PC-3 (cell line): ENCODE results near the gene RYR2. TPM values are rescaled to one million over a fixed set of nuclear protein-coding genes. Genes with fewer than 3 reads are reported as not detected.

Source experiments
- ATAC-seq: fragments of 200-7000 bp; cut with Tn5 transposase; 2 replicates; pipeline ENCODE4 v1.9.1; 2020; ENCODE audit warnings: mild to moderate bottlenecking, moderate library complexity
- BruUV-seq: library from RNA; stranded (reverse); fragments of 400-500 nt; replicated peaks from 2 replicates; lab custom pipeline; 2021; lab: Mats Ljungman, UMichigan
- CTCF ChIA-PET: fragments of 300-600 bp; sonication (Branson Sonifier 250); formaldehyde crosslinking; loops from one replicate; lab custom pipeline; 2022; ENCODE audit warnings: antibody characterized with exemption; lab: Charles Lee
- POLR2A ChIA-PET: fragments of 300-600 bp; sonication (Branson Sonifier 250); formaldehyde crosslinking; loops from one replicate; lab custom pipeline; 2022; ENCODE audit warnings: antibody characterized with exemption; ENCODE audit not compliant: unreplicated experiment; lab: Charles Lee
- DNase-seq: peaks from one replicate; pipeline ENCODE4 v3.0.0-alpha.2; 2015
- H2AFZ ChIP-seq: fragments of 300-600 bp; sonication (generic); 2 replicates; pipeline ENCODE4 v1.6.0; 2016; ENCODE audit warnings: antibody characterized with exemption, low read length
- H3F3A ChIP-seq: fragments of 300-600 bp; sonication (generic); one replicate; pipeline ENCODE4 v1.6.0; 2017; ENCODE audit warnings: antibody characterized with exemption, low read length, control low read depth, mild to moderate bottlenecking; ENCODE audit not compliant: unreplicated experiment
- H3K27ac ChIP-seq: fragments of 300-600 bp; sonication (generic); 2 replicates; pipeline ENCODE4 v1.5.1; 2016; ENCODE audit warnings: mild to moderate bottlenecking, low read length
- H3K27me3 ChIP-seq: fragments of 300-600 bp; sonication (generic); 2 replicates; pipeline ENCODE4 v1.6.1; 2016; ENCODE audit warnings: low read length, mixed read lengths
- H3K36me3 ChIP-seq: fragments of 300-600 bp; sonication (generic); 2 replicates; pipeline ENCODE4 v1.6.1; 2016; ENCODE audit warnings: low read depth, mixed run types, low read length, mixed read lengths
- H3K4me1 ChIP-seq: fragments of 300-600 bp; sonication (generic); 2 replicates; pipeline ENCODE4 v1.5.1; 2016; ENCODE audit warnings: low read length; ENCODE audit not compliant: insufficient read depth
- H3K4me2 ChIP-seq: fragments of 300-600 bp; sonication (generic); 2 replicates; pipeline ENCODE4 v1.6.0; 2016; ENCODE audit warnings: low read length
- H3K4me3 ChIP-seq: fragments of 300-600 bp; sonication (generic); 2 replicates; pipeline ENCODE4 v1.5.1; 2016; ENCODE audit warnings: mild to moderate bottlenecking, low read length, mixed read lengths
- H3K79me2 ChIP-seq: fragments of 300-600 bp; sonication (generic); 2 replicates; pipeline ENCODE4 v1.6.1; 2017; ENCODE audit warnings: low read length, mixed read lengths
- H3K9ac ChIP-seq: fragments of 300-600 bp; sonication (generic); 2 replicates; pipeline ENCODE4 v1.6.0; 2016; ENCODE audit warnings: mild to moderate bottlenecking, low read length
- H3K9me2 ChIP-seq: fragments of 300-600 bp; sonication (generic); replicated peaks from 2 replicates; pipeline ENCODE4 v1.6.1; 2016; ENCODE audit warnings: mixed run types, low read length, mixed read lengths
- H3K9me3 ChIP-seq: fragments of 300-600 bp; sonication (generic); 2 replicates; pipeline ENCODE4 v1.6.1; 2016; ENCODE audit warnings: low read length, mixed read lengths
- H4K20me1 ChIP-seq: fragments of 300-600 bp; sonication (generic); 2 replicates; pipeline ENCODE4 v1.6.1; 2016; ENCODE audit warnings: low read length, mixed read lengths
- EZH2 ChIP-seq: fragments of 300-600 bp; sonication (generic); IDR thresholded peaks from one replicate; pipeline ENCODE4 v1.6.1; 2017; ENCODE audit warnings: antibody characterized with exemption, mild to moderate bottlenecking, low read length; ENCODE audit not compliant: unreplicated experiment
- EZH2phosphoT487 ChIP-seq: fragments of 300-600 bp; sonication (generic); IDR thresholded peaks from 2 replicates; pipeline ENCODE4 v1.6.1; 2018; ENCODE audit warnings: mild to moderate bottlenecking, antibody characterized with exemption, low read length, borderline replicate concordance
- intact Hi-C: fragments of 100-400 bp; cut with micrococcal nuclease; formaldehyde crosslinking; loops from 2 replicates; pipeline ENCODE4 v1.9.0; 2023
- total RNA-seq: library from RNA; depleted of rRNA; stranded (reverse); fragments of >200 nt; gene quantifications from 2 replicates; pipeline ENCODE4 v1.2.3, GENCODE V29; 2014
- TF ChIP-seq, protein P1 (sequence below): fragments of 300-600 bp; sonication (generic); conservative IDR thresholded peaks from 2 replicates; pipeline ENCODE4 v1.5.1; 2017; ENCODE audit warnings: antibody characterized with exemption, low read depth, mild to moderate bottlenecking, low read length

The RYR2 gene
- total RNA-seq, 1 experiment from 2014 or later = not detected

GRCh38 chr1:237139732-237140131 lies 97.7 kb downstream of the RYR2 start:
- Histone ChIP-seq H2AFZ (no peak overlapping the region), H3K4me3 (no peak overlapping the region), H3K4me2 (no peak overlapping the region), H3K9me3 (no peaks in the 10 kb centered on the region), H3K4me1 (no peaks in the 10 kb centered on the region), H3K27ac (no peak overlapping the region), H3K9me2 (no peaks in the 10 kb centered on the region), H3F3A (no peaks in the 10 kb centered on the region), H3K9ac (no peak overlapping the region), H3K79me2 (no peaks in the 10 kb centered on the region), H3K36me3 (no peaks in the 10 kb centered on the region), H3K27me3 (0 out of 2 replicates have a peak, but pooled peaks cover 5% of the 10 kb centered on the region), H4K20me1 (no peaks in the 10 kb centered on the region)
- TF ChIP-seq EZH2 = no peak
- TF ChIP-seq, protein P1, sequence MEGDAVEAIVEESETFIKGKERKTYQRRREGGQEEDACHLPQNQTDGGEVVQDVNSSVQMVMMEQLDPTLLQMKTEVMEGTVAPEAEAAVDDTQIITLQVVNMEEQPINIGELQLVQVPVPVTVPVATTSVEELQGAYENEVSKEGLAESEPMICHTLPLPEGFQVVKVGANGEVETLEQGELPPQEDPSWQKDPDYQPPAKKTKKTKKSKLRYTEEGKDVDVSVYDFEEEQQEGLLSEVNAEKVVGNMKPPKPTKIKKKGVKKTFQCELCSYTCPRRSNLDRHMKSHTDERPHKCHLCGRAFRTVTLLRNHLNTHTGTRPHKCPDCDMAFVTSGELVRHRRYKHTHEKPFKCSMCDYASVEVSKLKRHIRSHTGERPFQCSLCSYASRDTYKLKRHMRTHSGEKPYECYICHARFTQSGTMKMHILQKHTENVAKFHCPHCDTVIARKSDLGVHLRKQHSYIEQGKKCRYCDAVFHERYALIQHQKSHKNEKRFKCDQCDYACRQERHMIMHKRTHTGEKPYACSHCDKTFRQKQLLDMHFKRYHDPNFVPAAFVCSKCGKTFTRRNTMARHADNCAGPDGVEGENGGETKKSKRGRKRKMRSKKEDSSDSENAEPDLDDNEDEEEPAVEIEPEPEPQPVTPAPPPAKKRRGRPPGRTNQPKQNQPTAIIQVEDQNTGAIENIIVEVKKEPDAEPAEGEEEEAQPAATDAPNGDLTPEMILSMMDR = no peak
- TF ChIP-seq EZH2phosphoT487 = no peak
- ChIA-PET CTCF (no interaction called here), POLR2A (no interaction called here)
- DNase-seq = no peak
- intact Hi-C loops = no loop called here
- ATAC-seq = no peak
- no TSS peak for BruUV-seq

DNA sequence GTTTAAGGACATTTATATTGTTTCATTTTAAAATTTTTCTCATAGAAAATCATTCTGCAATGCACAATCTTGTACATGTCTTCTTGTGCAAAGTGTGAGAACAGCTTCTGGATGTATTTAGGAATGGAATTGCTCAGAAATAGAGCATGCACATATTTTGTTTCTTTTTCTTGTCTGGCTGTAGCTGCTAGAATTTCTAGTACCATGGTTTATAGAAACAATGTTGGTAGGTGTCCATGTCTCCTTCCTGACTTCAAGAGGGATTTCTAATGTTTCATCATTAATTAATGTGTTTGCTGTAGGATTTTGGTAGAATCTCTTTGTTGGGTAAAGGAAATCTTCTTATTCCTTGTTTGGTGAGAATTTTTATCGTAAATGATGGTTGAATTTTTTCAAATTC lies 99.0 kb downstream of the RYR2 start:
- H3K27ac ChIP-seq = no peak overlapping the region
- H3F3A ChIP-seq = no peaks in the 10 kb centered on the region
- no peak overlapping the region for H3K4me2 ChIP-seq
- H3K9ac ChIP-seq = no peak overlapping the region
- H4K20me1 ChIP-seq = no peaks in the 10 kb centered on the region
- DNase-seq (no peak), ATAC-seq (no peak)
- no TSS peak for BruUV-seq
- no peaks in the 10 kb centered on the region for H3K79me2 ChIP-seq
- H3K4me3 ChIP-seq = no peak overlapping the region
- ChIA-PET CTCF (no interaction called here), POLR2A (no interaction called here)
- H3K9me3 ChIP-seq = no peaks in the 10 kb centered on the region
- TF ChIP-seq EZH2phosphoT487 (no peak), EZH2 (no peak)
- TF ChIP-seq, protein P1 = no peak
- no peak overlapping the region for H2AFZ ChIP-seq
- H3K27me3 ChIP-seq = 0 out of 2 replicates have a peak, but pooled peaks cover 7% of the 10 kb centered on the region
- no peaks in the 10 kb centered on the region for H3K36me3 ChIP-seq
- H3K9me2 ChIP-seq = no peaks in the 10 kb centered on the region
- no peaks in the 10 kb centered on the region for H3K4me1 ChIP-seq
- intact Hi-C loops = no loop called here

- Histone ChIP-seq H3K4me2 (no peak overlapping the region), H4K20me1 (no peaks in the 10 kb centered on the region), H3K27ac (no peak overlapping the region), H3K9me2 (no peaks in the 10 kb centered on the region), H3K36me3 (no peaks in the 10 kb centered on the region), H3K79me2 (no peaks in the 10 kb centered on the region), H3K9ac (no peak overlapping the region), H3K4me1 (no peaks in the 10 kb centered on the region), H3F3A (no peaks in the 10 kb centered on the region), H3K4me3 (no peak overlapping the region), H2AFZ (no peak overlapping the region), H3K27me3 (peaks cover 12% of the 10 kb centered on the region; the same call in 1 of the 2 replicates), H3K9me3 (no peaks in the 10 kb centered on the region)
- intact Hi-C loops = no loop called here
- ChIA-PET POLR2A (no interaction called here), CTCF (no interaction called here)
- DNase-seq (no peak), ATAC-seq (no peak)
- TF ChIP-seq EZH2phosphoT487 = no peak
- TF ChIP-seq, protein P1 = no peak
- no peak for TF ChIP-seq EZH2
- BruUV-seq = no TSS peak
Measured at GRCh38 chr1:237141502-237141901, 99.5 kb downstream of the RYR2 start.
